ENCODE data around the gene POC1A. TPM values are rescaled to one million over a fixed set of nuclear protein-coding genes. Genes with fewer than 3 reads are reported as not detected.

The POC1A gene
- total and polyA plus RNA-seq, 9 of the 15 experiments (the other 6 are each of a cell fraction or from before 2014, with no cell fraction given): 7.2 to 17.5 (median 12.1) TPM

GRCh38 chr3:52196977-52197376 lies 42.8 kb upstream of the POC1A start (continued):
- no peak for TF ChIP-seq CXXC5 (CRISPR knock-in tag; IDR thresholded peaks at IDR 0.05)
- TF ChIP-seq, protein P1, sequence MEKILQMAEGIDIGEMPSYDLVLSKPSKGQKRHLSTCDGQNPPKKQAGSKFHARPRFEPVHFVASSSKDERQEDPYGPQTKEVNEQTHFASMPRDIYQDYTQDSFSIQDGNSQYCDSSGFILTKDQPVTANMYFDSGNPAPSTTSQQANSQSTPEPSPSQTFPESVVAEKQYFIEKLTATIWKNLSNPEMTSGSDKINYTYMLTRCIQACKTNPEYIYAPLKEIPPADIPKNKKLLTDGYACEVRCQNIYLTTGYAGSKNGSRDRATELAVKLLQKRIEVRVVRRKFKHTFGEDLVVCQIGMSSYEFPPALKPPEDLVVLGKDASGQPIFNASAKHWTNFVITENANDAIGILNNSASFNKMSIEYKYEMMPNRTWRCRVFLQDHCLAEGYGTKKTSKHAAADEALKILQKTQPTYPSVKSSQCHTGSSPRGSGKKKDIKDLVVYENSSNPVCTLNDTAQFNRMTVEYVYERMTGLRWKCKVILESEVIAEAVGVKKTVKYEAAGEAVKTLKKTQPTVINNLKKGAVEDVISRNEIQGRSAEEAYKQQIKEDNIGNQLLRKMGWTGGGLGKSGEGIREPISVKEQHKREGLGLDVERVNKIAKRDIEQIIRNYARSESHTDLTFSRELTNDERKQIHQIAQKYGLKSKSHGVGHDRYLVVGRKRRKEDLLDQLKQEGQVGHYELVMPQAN (IDR thresholded peaks at IDR 0.05; ENCODE audit: borderline replicate concordance): no peak
- TF ChIP-seq MLX (CRISPR knock-in tag; conservative IDR thresholded peaks at IDR 0.05): no peak
- TF ChIP-seq PCBP1 (IDR thresholded peaks at IDR 0.05; ENCODE audit: low read depth, low read length, poor library complexity, severe bottlenecking): no peak
- TF ChIP-seq HDGF (IDR thresholded peaks at IDR 0.05): no peak
- no peak for TF ChIP-seq PKNOX1 (IDR thresholded peaks at IDR 0.05)
- no peak for TF ChIP-seq PHTF2 (CRISPR knock-in tag; IDR thresholded peaks at IDR 0.05)
- no peak for TF ChIP-seq ZNF324 (CRISPR knock-in tag; IDR thresholded peaks at IDR 0.05)
- no peak for TF ChIP-seq POLR2H (tag; IDR thresholded peaks at IDR 0.05; ENCODE audit: low read depth)
- TF ChIP-seq NFIX (CRISPR knock-in tag; IDR thresholded peaks at IDR 0.05; ENCODE audit: low read depth): no peak
- TF ChIP-seq ZNF165 (CRISPR knock-in tag; IDR thresholded peaks at IDR 0.05; ENCODE audit: borderline replicate concordance): no peak
- no peak for TF ChIP-seq NR0B1 (IDR thresholded peaks at IDR 0.05; ENCODE audit: partially characterized antibody)
- no peak for TF ChIP-seq NR1H2 (CRISPR knock-in tag; IDR thresholded peaks at IDR 0.05)
- TF ChIP-seq ZBTB8A (IDR thresholded peaks at IDR 0.05; ENCODE audit: partially characterized antibody): no peak
- TF ChIP-seq ZHX1 (conservative IDR thresholded peaks at IDR 0.05; ENCODE audit: low read length): no peak
- TF ChIP-seq TAF1 (IDR thresholded peaks at IDR 0.05; ENCODE audit: control insufficient read depth, extremely low read depth, insufficient read depth, low read length, severe bottlenecking): no peak

Measured in K562 (cell line).